GM23338 (cell line): Measurements from ENCODE around the gene GCFC2. TPM values are rescaled to one million over a fixed set of nuclear protein-coding genes. Genes with fewer than 3 reads are reported as not detected.

Experiments used
- ATAC-seq: fragments of 200-7000 bp; cut with Tn5 transposase; 3 replicates; pipeline ENCODE4 v1.9.1; 2020
- DNase-seq: peaks from one replicate; pipeline ENCODE4 v3.0.0-alpha.2; 2015; ENCODE audit warnings: low spot score
- H2AFZ ChIP-seq: fragments of 200-600 bp; sonication (generic); 2 replicates; pipeline ENCODE4 v1.8.0; 2016; ENCODE audit warnings: antibody characterized with exemption, mild to moderate bottlenecking, moderate library complexity
- H3F3A ChIP-seq: fragments of 200-600 bp; sonication (generic); replicated peaks from 2 replicates; pipeline ENCODE4 v1.8.0; 2017; ENCODE audit warnings: antibody characterized with exemption, mixed run types, low read depth
- H3K27ac ChIP-seq: fragments of 200-600 bp; sonication (generic); 2 replicates; pipeline ENCODE4 v1.6.1; 2016; ENCODE audit warnings: low read depth
- H3K27me3 ChIP-seq: fragments of 200-600 bp; sonication (generic); 2 replicates; pipeline ENCODE4 v1.8.0; 2016; ENCODE audit warnings: mild to moderate bottlenecking, mixed run types, moderate library complexity; ENCODE audit not compliant: insufficient read depth
- H3K36me3 ChIP-seq: fragments of 200-600 bp; sonication (generic); 2 replicates; pipeline ENCODE4 v1.8.0; 2016; ENCODE audit warnings: mild to moderate bottlenecking; ENCODE audit not compliant: insufficient read depth
- H3K4me1 ChIP-seq: fragments of 200-600 bp; sonication (generic); 2 replicates; pipeline ENCODE4 v1.8.0; 2016; ENCODE audit warnings: mild to moderate bottlenecking, moderate library complexity; ENCODE audit not compliant: insufficient read depth
- H3K4me2 ChIP-seq: fragments of 200-600 bp; sonication (generic); 2 replicates; pipeline ENCODE4 v1.7.1; 2017; ENCODE audit warnings: mixed run types
- H3K4me3 ChIP-seq: fragments of 200-600 bp; sonication (generic); 2 replicates; pipeline ENCODE4 v1.6.1; 2016; ENCODE audit warnings: mixed run types
- H3K79me2 ChIP-seq: fragments of 200-600 bp; sonication (generic); replicated peaks from 2 replicates; pipeline ENCODE4 v1.8.0; 2017; ENCODE audit warnings: mild to moderate bottlenecking; ENCODE audit not compliant: insufficient read depth
- H3K9me2 ChIP-seq: fragments of 200-600 bp; sonication (generic); 2 replicates; pipeline ENCODE4 v1.8.0; 2017; ENCODE audit not compliant: insufficient read depth
- H4K20me1 ChIP-seq: fragments of 200-600 bp; sonication (generic); replicated peaks from 2 replicates; pipeline ENCODE4 v1.8.0; 2017; ENCODE audit warnings: mild to moderate bottlenecking; ENCODE audit not compliant: insufficient read depth
- H3K27ac Mint-ChIP-seq: 2 replicates; pipeline ENCODE4 v1.8.0; 2020; ENCODE audit warnings: inconsistent platforms, mild to moderate bottlenecking, moderate library complexity, mixed read lengths
- H3K27me3 Mint-ChIP-seq: 3 replicates; pipeline ENCODE4 v1.8.0; 2022; ENCODE audit warnings: low read depth, mild to moderate bottlenecking, moderate library complexity, mixed read lengths, inconsistent platforms; ENCODE audit not compliant: insufficient read depth, poor library complexity
- H3K36me3 Mint-ChIP-seq: 3 replicates; pipeline ENCODE4 v1.8.0; 2021; ENCODE audit warnings: low read depth, mild to moderate bottlenecking, inconsistent platforms, moderate library complexity, mixed read lengths
- H3K4me1 Mint-ChIP-seq: 3 replicates; pipeline ENCODE4 v1.8.0; 2020; ENCODE audit warnings: mild to moderate bottlenecking, inconsistent platforms, mixed read lengths
- H3K4me3 Mint-ChIP-seq: 3 replicates; pipeline ENCODE4 v1.8.0; 2021; ENCODE audit warnings: moderate library complexity, mild to moderate bottlenecking, inconsistent platforms, mixed read lengths
- H3K9me3 Mint-ChIP-seq: 3 replicates; pipeline ENCODE4 v1.8.0; 2020; ENCODE audit warnings: moderate library complexity, mild to moderate bottlenecking, inconsistent platforms, mixed read lengths
- CREB1 ChIP-seq: fragments of 250-450 bp; sonication (Bioruptor Pico); IDR thresholded peaks from 2 replicates; pipeline ENCODE4 v1.5.0; 2020; ENCODE audit warnings: low read depth, mild to moderate bottlenecking, moderate library complexity
- ETS1 ChIP-seq: IDR thresholded peaks from 2 replicates; pipeline ENCODE4 v1.6.1; 2016; ENCODE audit warnings: antibody characterized with exemption
- EZH2 ChIP-seq: fragments of 200-600 bp; sonication (generic); IDR thresholded peaks from one replicate; pipeline ENCODE4 v1.8.0; 2017; ENCODE audit warnings: antibody characterized with exemption, mild to moderate bottlenecking, low read depth; ENCODE audit not compliant: unreplicated experiment
- EZH2phosphoT487 ChIP-seq: fragments of 200-600 bp; sonication (generic); IDR thresholded peaks from one replicate; pipeline ENCODE4 v1.8.1; 2018; ENCODE audit warnings: antibody characterized with exemption; ENCODE audit not compliant: unreplicated experiment
- JUNB ChIP-seq: IDR thresholded peaks from one replicate; pipeline ENCODE4 v1.6.1; 2016; ENCODE audit warnings: antibody characterized with exemption; ENCODE audit not compliant: unreplicated experiment
- NANOG ChIP-seq: IDR thresholded peaks from 2 replicates; pipeline ENCODE4 v1.6.1; 2016; ENCODE audit warnings: antibody characterized with exemption, borderline replicate concordance
- POLR2AphosphoS5 ChIP-seq: IDR thresholded peaks from 2 replicates; pipeline ENCODE4 v1.6.1; 2016; ENCODE audit warnings: antibody characterized with exemption, low read depth
- REST ChIP-seq: IDR thresholded peaks from one replicate; pipeline ENCODE4 v1.6.1; 2018; ENCODE audit warnings: antibody characterized with exemption; ENCODE audit not compliant: unreplicated experiment
- STAT1 ChIP-seq: IDR thresholded peaks from one replicate; pipeline ENCODE4 v1.6.1; 2016; ENCODE audit warnings: antibody characterized with exemption; ENCODE audit not compliant: unreplicated experiment
- ZNF114 ChIP-seq: fragments of 250-450 bp; sonication (Bioruptor Pico); IDR thresholded peaks from 2 replicates; pipeline ENCODE4 v1.5.0; 2020; ENCODE audit warnings: mild to moderate bottlenecking, moderate library complexity
- ZNF331 ChIP-seq: fragments of 250-450 bp; sonication (Bioruptor Pico); IDR thresholded peaks from 2 replicates; pipeline ENCODE4 v1.5.0; 2020; ENCODE audit warnings: low read depth, mild to moderate bottlenecking, moderate library complexity
- polyA plus RNA-seq: library from polyadenylated mRNA; unstranded; fragments of >200 nt; fragmentation: Nextera tagmentation; extraction: Ambion mirVana; gene quantifications from 2 replicates; pipeline ENCODE4 v1.2.1, GENCODE V29; 2016
- total RNA-seq: library from RNA; depleted of rRNA; stranded (reverse); fragments of >200 nt; shearing (Covaris generic); gene quantifications from 2 replicates; pipeline ENCODE4 v1.2.3, GENCODE V29; 2014
- TF ChIP-seq, protein P1 (sequence below): fragments of 250-450 bp; sonication (Bioruptor Pico); IDR thresholded peaks from 2 replicates; pipeline ENCODE4 v1.5.0; 2020; ENCODE audit warnings: mild to moderate bottlenecking, moderate library complexity
- TF ChIP-seq, protein P2 (sequence below), 2 experiments: fragments of 200-600 bp in 1 of 2; sonication (generic) in 1 of 2; conservative IDR thresholded peaks; 2 replicates each; pipeline versions ENCODE4 v1.5.1 to v1.6.1; 2016 to 2017; ENCODE audit warnings: antibody characterized with exemption in 2 of 2, low read depth in 2 of 2, mild to moderate bottlenecking in 2 of 2, moderate library complexity in 1 of 2

Gene GCFC2
- total and polyA plus RNA-seq, 2 experiments from 2014 or later, result 23.8 to 26.2 TPM

DNA sequence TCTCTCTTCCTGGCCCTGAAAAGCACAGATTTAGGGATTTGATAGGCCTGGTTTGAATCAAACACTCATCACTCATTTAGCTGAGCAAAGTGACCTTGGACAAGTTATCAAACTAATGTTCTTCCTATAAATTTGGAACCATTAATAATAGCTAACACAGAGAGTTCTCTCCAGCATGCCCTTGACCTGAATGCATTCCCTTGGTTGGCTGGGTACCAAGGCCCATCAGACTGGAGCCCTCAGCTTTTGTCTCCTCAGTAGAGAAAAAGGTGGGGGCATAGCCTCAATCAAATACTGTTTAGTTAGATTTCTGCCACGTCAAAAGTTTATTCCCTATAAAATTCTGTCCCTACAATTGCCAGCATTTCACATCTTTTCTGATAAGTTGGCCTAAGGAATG, 77.9 kb downstream of the GCFC2 start:
- Mint-ChIP-seq H3K36me3 (no peaks in the 10 kb centered on the region), H3K27me3 (peaks cover 4% of the 10 kb centered on the region), H3K27ac (no peak overlapping the region), H3K9me3 (no peaks in the 10 kb centered on the region), H3K4me1 (peaks cover 11% of the 10 kb centered on the region), H3K4me3 (no peak overlapping the region)
- no peak overlapping the region for H3K4me2 ChIP-seq
- TF ChIP-seq, protein P1, sequence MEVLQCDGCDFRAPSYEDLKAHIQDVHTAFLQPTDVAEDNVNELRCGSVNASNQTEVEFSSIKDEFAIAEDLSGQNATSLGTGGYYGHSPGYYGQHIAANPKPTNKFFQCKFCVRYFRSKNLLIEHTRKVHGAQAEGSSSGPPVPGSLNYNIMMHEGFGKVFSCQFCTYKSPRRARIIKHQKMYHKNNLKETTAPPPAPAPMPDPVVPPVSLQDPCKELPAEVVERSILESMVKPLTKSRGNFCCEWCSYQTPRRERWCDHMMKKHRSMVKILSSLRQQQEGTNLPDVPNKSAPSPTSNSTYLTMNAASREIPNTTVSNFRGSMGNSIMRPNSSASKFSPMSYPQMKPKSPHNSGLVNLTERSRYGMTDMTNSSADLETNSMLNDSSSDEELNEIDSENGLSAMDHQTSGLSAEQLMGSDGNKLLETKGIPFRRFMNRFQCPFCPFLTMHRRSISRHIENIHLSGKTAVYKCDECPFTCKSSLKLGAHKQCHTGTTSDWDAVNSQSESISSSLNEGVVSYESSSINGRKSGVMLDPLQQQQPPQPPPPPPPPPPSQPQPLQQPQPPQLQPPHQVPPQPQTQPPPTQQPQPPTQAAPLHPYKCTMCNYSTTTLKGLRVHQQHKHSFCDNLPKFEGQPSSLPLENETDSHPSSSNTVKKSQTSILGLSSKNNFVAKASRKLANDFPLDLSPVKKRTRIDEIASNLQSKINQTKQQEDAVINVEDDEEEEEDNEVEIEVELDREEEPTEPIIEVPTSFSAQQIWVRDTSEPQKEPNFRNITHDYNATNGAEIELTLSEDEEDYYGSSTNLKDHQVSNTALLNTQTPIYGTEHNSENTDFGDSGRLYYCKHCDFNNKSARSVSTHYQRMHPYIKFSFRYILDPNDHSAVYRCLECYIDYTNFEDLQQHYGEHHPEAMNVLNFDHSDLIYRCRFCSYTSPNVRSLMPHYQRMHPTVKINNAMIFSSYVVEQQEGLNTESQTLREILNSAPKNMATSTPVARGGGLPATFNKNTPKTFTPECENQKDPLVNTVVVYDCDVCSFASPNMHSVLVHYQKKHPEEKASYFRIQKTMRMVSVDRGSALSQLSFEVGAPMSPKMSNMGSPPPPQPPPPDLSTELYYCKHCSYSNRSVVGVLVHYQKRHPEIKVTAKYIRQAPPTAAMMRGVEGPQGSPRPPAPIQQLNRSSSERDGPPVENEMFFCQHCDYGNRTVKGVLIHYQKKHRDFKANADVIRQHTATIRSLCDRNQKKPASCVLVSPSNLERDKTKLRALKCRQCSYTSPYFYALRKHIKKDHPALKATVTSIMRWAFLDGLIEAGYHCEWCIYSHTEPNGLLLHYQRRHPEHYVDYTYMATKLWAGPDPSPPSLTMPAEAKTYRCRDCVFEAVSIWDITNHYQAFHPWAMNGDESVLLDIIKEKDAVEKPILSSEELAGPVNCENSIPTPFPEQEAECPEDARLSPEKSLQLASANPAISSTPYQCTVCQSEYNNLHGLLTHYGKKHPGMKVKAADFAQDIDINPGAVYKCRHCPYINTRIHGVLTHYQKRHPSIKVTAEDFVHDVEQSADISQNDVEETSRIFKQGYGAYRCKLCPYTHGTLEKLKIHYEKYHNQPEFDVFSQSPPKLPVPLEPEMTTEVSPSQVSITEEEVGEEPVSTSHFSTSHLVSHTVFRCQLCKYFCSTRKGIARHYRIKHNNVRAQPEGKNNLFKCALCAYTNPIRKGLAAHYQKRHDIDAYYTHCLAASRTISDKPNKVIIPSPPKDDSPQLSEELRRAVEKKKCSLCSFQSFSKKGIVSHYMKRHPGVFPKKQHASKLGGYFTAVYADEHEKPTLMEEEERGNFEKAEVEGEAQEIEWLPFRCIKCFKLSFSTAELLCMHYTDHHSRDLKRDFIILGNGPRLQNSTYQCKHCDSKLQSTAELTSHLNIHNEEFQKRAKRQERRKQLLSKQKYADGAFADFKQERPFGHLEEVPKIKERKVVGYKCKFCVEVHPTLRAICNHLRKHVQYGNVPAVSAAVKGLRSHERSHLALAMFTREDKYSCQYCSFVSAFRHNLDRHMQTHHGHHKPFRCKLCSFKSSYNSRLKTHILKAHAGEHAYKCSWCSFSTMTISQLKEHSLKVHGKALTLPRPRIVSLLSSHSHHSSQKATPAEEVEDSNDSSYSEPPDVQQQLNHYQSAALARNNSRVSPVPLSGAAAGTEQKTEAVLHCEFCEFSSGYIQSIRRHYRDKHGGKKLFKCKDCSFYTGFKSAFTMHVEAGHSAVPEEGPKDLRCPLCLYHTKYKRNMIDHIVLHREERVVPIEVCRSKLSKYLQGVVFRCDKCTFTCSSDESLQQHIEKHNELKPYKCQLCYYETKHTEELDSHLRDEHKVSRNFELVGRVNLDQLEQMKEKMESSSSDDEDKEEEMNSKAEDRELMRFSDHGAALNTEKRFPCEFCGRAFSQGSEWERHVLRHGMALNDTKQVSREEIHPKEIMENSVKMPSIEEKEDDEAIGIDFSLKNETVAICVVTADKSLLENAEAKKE (CRISPR knock-in tag), result no peak
- TF ChIP-seq EZH2phosphoT487 (no peak), CREB1 (CRISPR knock-in tag) (no peak), JUNB (no peak), ETS1 (no peak), REST (no peak), NANOG (no peak), ZNF114 (CRISPR knock-in tag) (no peak), EZH2 (no peak), ZNF331 (CRISPR knock-in tag) (no peak), POLR2AphosphoS5 (no peak), STAT1 (no peak)
- TF ChIP-seq, protein P2, sequence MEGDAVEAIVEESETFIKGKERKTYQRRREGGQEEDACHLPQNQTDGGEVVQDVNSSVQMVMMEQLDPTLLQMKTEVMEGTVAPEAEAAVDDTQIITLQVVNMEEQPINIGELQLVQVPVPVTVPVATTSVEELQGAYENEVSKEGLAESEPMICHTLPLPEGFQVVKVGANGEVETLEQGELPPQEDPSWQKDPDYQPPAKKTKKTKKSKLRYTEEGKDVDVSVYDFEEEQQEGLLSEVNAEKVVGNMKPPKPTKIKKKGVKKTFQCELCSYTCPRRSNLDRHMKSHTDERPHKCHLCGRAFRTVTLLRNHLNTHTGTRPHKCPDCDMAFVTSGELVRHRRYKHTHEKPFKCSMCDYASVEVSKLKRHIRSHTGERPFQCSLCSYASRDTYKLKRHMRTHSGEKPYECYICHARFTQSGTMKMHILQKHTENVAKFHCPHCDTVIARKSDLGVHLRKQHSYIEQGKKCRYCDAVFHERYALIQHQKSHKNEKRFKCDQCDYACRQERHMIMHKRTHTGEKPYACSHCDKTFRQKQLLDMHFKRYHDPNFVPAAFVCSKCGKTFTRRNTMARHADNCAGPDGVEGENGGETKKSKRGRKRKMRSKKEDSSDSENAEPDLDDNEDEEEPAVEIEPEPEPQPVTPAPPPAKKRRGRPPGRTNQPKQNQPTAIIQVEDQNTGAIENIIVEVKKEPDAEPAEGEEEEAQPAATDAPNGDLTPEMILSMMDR (conservative IDR thresholded peaks at IDR 0.05; ENCODE audit: low read depth in 2 of 2), result no peak
- no peak overlapping the region for H3K4me3 ChIP-seq
- peaks cover 11% of the 10 kb centered on the region; the same call in 1 of the 2 replicates for H3K4me1 ChIP-seq
- no peaks in the 10 kb centered on the region for H3K36me3 ChIP-seq
- H3K9me2 ChIP-seq, result peaks cover 11% of the 10 kb centered on the region; the same call in 1 of the 2 replicates
- H3K27ac ChIP-seq, result no peak overlapping the region
- ATAC-seq (no peak), DNase-seq (no peak)
- peak overlapping the region; percentile 87; the same call in 1 of the 2 replicates for H2AFZ ChIP-seq
- no peaks in the 10 kb centered on the region for H3K79me2 ChIP-seq
- H3F3A ChIP-seq, result no peaks in the 10 kb centered on the region
- no peaks in the 10 kb centered on the region for H3K27me3 ChIP-seq
- H4K20me1 ChIP-seq, result no peaks in the 10 kb centered on the region
